ENCODE results near the gene IPPK.

Gene IPPK

GRCh38 chr9:92644278-92644677 lies 25.7 kb downstream of the IPPK start:
- ChIA-PET CTCF (interaction anchor here (0.6 to 1.8 kb wide), 5 partner anchors 8 to 506 kb away, joined by 3 to 6 read pairs (median 3); no protein-coding TSS in a partner anchor), POLR2A (no interaction called here)
- TF ChIP-seq ZNF596 (tag by site-specific recombination; IDR thresholded peaks at IDR 0.05) (no peak), BCL11B (tag by site-specific recombination; IDR thresholded peaks at IDR 0.05; ENCODE audit: low read depth) (no peak), ZNF433 (tag by site-specific recombination; IDR thresholded peaks at IDR 0.05; ENCODE audit: low read depth) (no peak), ZNF530 (tag by site-specific recombination; IDR thresholded peaks at IDR 0.05; ENCODE audit: low read depth) (no peak), ZNF18 (tag by site-specific recombination; IDR thresholded peaks at IDR 0.05) (no peak), ZBTB44 (tag by site-specific recombination; IDR thresholded peaks at IDR 0.05) (no peak), ZNF555 (tag by site-specific recombination; conservative IDR thresholded peaks at IDR 0.05) (no peak), ZNF423 (tag by site-specific recombination; IDR thresholded peaks at IDR 0.05) (no peak), ZNF600 (tag by site-specific recombination; IDR thresholded peaks at IDR 0.05) (no peak), SETDB1 (IDR thresholded peaks at IDR 0.05; ENCODE audit: insufficient read length, low read length) (no peak), ZFHX2 (tag by site-specific recombination; conservative IDR thresholded peaks at IDR 0.05) (no peak)
- no peaks in the 10 kb centered on the region for H3K4me1 ChIP-seq (ENCODE audit: control insufficient read depth, insufficient read depth, low read length)
- peaks cover 20 to 96% of the 10 kb centered on the region in 2 experiments for H3K36me3 ChIP-seq (ENCODE audit: control insufficient read depth in 2 of 2, insufficient read depth in 1 of 2, low read length in 2 of 2)
- no peak overlapping the region for H3K4me3 ChIP-seq (ENCODE audit: low read depth, low read length)
- no peaks in the 10 kb centered on the region for H3K9me3 ChIP-seq (ENCODE audit: control insufficient read depth, insufficient read depth, low read depth, low read length)
- H3K27ac ChIP-seq (ENCODE audit: extremely low read depth, low read depth, low read length): no peak overlapping the region

GRCh38 chr9:92642564-92642963 lies 27.4 kb downstream of the IPPK start:
- TF ChIP-seq ZNF341 (tag by site-specific recombination; IDR thresholded peaks at IDR 0.05; ENCODE audit: low read depth): no peak
- no peak for TF ChIP-seq AEBP2 (tag by site-specific recombination; IDR thresholded peaks at IDR 0.05; ENCODE audit: borderline replicate concordance)
- TF ChIP-seq PRDM1 (tag by site-specific recombination; IDR thresholded peaks at IDR 0.05): no peak
- TF ChIP-seq ZIC2 (tag by site-specific recombination; IDR thresholded peaks at IDR 0.05): no peak
- TF ChIP-seq ZNF514 (tag by site-specific recombination; IDR thresholded peaks at IDR 0.05): no peak
- TF ChIP-seq ZFP37 (tag by site-specific recombination; IDR thresholded peaks at IDR 0.05): no peak
- no peak for TF ChIP-seq ZNF610 (tag by site-specific recombination; IDR thresholded peaks at IDR 0.05; ENCODE audit: borderline replicate concordance)
- no peak for TF ChIP-seq GFI1B (tag by site-specific recombination; IDR thresholded peaks at IDR 0.05)
- no peak for TF ChIP-seq ZNF211 (tag by site-specific recombination; IDR thresholded peaks at IDR 0.05; ENCODE audit: low read depth)
- no peak for TF ChIP-seq ZNF175 (tag by site-specific recombination; IDR thresholded peaks at IDR 0.05)
- no peak for TF ChIP-seq ZNF112 (tag by site-specific recombination; IDR thresholded peaks at IDR 0.05)
- no peak for TF ChIP-seq ZNF623 (tag by site-specific recombination; IDR thresholded peaks at IDR 0.05)
- no peak for TF ChIP-seq EGR2 (tag by site-specific recombination; IDR thresholded peaks at IDR 0.05; ENCODE audit: low read depth)
- TF ChIP-seq ZXDB (tag by site-specific recombination; IDR thresholded peaks at IDR 0.05): no peak
- no peak for TF ChIP-seq ZBTB44 (tag by site-specific recombination; IDR thresholded peaks at IDR 0.05)
- TF ChIP-seq CTCF (tag by site-specific recombination; IDR thresholded peaks at IDR 0.05): no peak
- H3K4me1 ChIP-seq (ENCODE audit: control insufficient read depth, insufficient read depth, low read length): no peaks in the 10 kb centered on the region
- ChIA-PET POLR2A (no interaction called here), CTCF (no interaction called here)
- no peaks in the 10 kb centered on the region for H3K9me3 ChIP-seq (ENCODE audit: control insufficient read depth, insufficient read depth, low read depth, low read length)
- peaks cover 17 to 94% of the 10 kb centered on the region in 2 experiments for H3K36me3 ChIP-seq (ENCODE audit: control insufficient read depth in 2 of 2, insufficient read depth in 1 of 2, low read length in 2 of 2)
- no peak overlapping the region for H3K27ac ChIP-seq (ENCODE audit: extremely low read depth, low read depth, low read length)
- no peak overlapping the region for H3K4me3 ChIP-seq (ENCODE audit: low read depth, low read length)

Measured in HEK293 (cell line).